ENCODE results near the gene RSPO1.

Gene RSPO1

DNA sequence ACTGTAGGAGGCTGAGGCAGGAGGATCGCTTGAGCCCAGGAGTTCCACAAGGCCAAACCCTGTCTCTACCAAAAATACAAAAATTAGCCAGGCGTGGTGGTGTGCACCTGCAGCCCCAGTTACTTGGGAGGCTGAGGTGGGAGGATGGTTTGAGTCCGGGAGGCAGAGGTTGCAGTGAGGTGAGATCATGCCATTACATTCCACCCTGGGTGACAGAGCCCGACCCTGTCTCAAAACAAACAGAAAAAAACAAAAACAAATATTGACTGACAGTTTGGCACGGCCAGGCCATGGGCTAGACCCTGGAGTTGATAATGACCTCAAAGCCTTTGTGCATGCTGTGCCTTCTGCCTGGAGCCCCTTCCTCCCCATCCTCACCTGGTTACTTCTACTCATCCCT is 19.2 kb upstream of the RSPO1 start:
- no peak for TF ChIP-seq FOXM1 (IDR thresholded peaks at IDR 0.05; ENCODE audit: borderline replicate concordance, low read depth)
- TF ChIP-seq TEAD4 (IDR thresholded peaks at IDR 0.05), result no peak
- no peak for TF ChIP-seq CREB1 (IDR thresholded peaks at IDR 0.05; ENCODE audit: low read depth)
- no peak for TF ChIP-seq CEBPB (IDR thresholded peaks at IDR 0.05)
- TF ChIP-seq EGR1 (IDR thresholded peaks at IDR 0.05), result no peak
- no peak for TF ChIP-seq ZBTB7A (IDR thresholded peaks at IDR 0.05; ENCODE audit: low read depth)
- TF ChIP-seq TCF12 (IDR thresholded peaks at IDR 0.05; ENCODE audit: low read depth), result no peak
- no peak for TF ChIP-seq EP300 (IDR thresholded peaks at IDR 0.05; ENCODE audit: borderline replicate concordance)
- TF ChIP-seq TAF1 (IDR thresholded peaks at IDR 0.05; ENCODE audit: low read depth), result no peak
- TF ChIP-seq, protein P1, sequence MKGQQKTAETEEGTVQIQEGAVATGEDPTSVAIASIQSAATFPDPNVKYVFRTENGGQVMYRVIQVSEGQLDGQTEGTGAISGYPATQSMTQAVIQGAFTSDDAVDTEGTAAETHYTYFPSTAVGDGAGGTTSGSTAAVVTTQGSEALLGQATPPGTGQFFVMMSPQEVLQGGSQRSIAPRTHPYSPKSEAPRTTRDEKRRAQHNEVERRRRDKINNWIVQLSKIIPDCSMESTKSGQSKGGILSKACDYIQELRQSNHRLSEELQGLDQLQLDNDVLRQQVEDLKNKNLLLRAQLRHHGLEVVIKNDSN (IDR thresholded peaks at IDR 0.05), result no peak
- no peak for TF ChIP-seq YY1 (IDR thresholded peaks at IDR 0.05; ENCODE audit: low read depth)
- TF ChIP-seq RAD21 (IDR thresholded peaks at IDR 0.05; ENCODE audit: low read depth), result no peak
- TF ChIP-seq, protein P2, sequence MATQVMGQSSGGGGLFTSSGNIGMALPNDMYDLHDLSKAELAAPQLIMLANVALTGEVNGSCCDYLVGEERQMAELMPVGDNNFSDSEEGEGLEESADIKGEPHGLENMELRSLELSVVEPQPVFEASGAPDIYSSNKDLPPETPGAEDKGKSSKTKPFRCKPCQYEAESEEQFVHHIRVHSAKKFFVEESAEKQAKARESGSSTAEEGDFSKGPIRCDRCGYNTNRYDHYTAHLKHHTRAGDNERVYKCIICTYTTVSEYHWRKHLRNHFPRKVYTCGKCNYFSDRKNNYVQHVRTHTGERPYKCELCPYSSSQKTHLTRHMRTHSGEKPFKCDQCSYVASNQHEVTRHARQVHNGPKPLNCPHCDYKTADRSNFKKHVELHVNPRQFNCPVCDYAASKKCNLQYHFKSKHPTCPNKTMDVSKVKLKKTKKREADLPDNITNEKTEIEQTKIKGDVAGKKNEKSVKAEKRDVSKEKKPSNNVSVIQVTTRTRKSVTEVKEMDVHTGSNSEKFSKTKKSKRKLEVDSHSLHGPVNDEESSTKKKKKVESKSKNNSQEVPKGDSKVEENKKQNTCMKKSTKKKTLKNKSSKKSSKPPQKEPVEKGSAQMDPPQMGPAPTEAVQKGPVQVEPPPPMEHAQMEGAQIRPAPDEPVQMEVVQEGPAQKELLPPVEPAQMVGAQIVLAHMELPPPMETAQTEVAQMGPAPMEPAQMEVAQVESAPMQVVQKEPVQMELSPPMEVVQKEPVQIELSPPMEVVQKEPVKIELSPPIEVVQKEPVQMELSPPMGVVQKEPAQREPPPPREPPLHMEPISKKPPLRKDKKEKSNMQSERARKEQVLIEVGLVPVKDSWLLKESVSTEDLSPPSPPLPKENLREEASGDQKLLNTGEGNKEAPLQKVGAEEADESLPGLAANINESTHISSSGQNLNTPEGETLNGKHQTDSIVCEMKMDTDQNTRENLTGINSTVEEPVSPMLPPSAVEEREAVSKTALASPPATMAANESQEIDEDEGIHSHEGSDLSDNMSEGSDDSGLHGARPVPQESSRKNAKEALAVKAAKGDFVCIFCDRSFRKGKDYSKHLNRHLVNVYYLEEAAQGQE (IDR thresholded peaks at IDR 0.05; ENCODE audit: low read depth), result no peak
- no peak for TF ChIP-seq NFIC (IDR thresholded peaks at IDR 0.05)
- TF ChIP-seq, protein P3, sequence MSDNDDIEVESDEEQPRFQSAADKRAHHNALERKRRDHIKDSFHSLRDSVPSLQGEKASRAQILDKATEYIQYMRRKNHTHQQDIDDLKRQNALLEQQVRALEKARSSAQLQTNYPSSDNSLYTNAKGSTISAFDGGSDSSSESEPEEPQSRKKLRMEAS (IDR thresholded peaks at IDR 0.05), result no peak

DNA sequence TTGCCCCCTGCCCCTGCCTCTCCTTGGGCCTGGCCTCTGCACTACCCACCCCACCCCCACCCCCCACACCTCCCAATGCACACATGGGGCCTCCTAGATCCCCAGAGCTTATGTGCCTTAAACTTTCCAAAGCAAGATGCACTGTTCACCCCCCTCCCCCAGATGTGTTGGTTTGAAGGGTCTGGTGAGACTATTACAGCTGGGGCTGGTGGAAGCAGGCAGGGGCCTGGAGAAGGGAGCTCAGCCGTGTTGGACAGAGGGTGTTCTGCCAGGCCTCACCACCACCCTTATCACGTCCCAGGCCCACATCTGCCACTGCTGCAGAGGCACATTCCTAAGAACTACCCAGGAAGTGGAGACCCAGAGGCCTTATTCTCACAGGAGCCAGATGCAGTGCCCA is 18.3 kb upstream of the RSPO1 start:
- TF ChIP-seq RAD21 (IDR thresholded peaks at IDR 0.05; ENCODE audit: low read depth) (no peak), FOXM1 (IDR thresholded peaks at IDR 0.05; ENCODE audit: borderline replicate concordance, low read depth) (no peak)
- TF ChIP-seq, protein P1 (IDR thresholded peaks at IDR 0.05), result no peak

DNA sequence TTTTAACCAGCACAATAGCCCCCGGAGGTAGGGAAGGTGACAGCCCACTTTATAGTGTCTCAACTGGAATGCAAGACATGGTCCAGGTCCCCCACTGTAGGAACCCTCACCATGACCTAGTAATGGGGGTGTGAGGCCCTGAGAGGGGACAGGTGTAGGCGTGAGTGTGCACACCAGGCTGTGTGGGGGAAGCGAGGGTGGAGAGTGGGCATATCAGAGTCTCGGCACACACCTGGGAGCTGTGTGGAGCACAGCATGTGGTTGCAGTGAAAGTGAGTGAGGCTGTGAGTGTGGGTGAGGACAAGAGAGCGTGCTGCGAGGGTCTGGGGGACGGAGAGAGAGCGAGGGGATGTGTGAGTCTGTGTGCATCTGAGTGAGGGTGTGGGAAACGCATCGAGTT is 17.1 kb upstream of the RSPO1 start:
- TF ChIP-seq EP300 (IDR thresholded peaks at IDR 0.05; ENCODE audit: borderline replicate concordance) (no peak), YY1 (IDR thresholded peaks at IDR 0.05; ENCODE audit: low read depth) (no peak), NFIC (IDR thresholded peaks at IDR 0.05) (no peak), ZBTB7A (IDR thresholded peaks at IDR 0.05; ENCODE audit: low read depth) (no peak), RAD21 (IDR thresholded peaks at IDR 0.05; ENCODE audit: low read depth) (no peak), CREB1 (IDR thresholded peaks at IDR 0.05; ENCODE audit: low read depth) (no peak), TAF1 (IDR thresholded peaks at IDR 0.05; ENCODE audit: low read depth) (no peak), EGR1 (IDR thresholded peaks at IDR 0.05) (no peak), FOXM1 (IDR thresholded peaks at IDR 0.05; ENCODE audit: borderline replicate concordance, low read depth) (no peak), TCF12 (IDR thresholded peaks at IDR 0.05; ENCODE audit: low read depth) (no peak), TEAD4 (IDR thresholded peaks at IDR 0.05) (no peak), CEBPB (IDR thresholded peaks at IDR 0.05) (no peak)
- TF ChIP-seq, protein P2 (IDR thresholded peaks at IDR 0.05; ENCODE audit: low read depth), result no peak
- TF ChIP-seq, protein P1 (IDR thresholded peaks at IDR 0.05), result no peak
- TF ChIP-seq, protein P3 (IDR thresholded peaks at IDR 0.05), result no peak

DNA sequence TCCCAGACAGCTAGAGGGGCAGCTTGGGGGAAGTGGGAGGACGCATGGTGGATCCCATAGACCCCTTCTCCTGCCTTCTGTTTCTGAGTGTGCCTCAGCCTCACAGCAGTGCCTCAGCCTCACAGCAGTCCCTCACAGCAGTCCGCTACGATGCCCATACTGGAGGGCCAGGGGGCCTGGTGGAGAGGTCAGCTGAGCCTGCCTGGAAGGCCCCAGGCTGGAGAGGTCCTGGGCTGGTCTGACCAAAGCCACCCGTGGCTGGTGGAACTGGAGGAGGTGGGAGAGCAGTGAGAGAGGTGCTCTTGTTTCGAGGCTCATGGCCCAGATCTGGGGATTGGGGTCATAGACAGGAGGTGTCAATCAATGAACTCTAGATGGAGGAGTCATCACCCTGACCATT is 16.0 kb upstream of the RSPO1 start:
- TF ChIP-seq ZBTB7A (IDR thresholded peaks at IDR 0.05; ENCODE audit: low read depth) (no peak), FOXM1 (IDR thresholded peaks at IDR 0.05; ENCODE audit: borderline replicate concordance, low read depth) (no peak), EGR1 (IDR thresholded peaks at IDR 0.05) (no peak), YY1 (IDR thresholded peaks at IDR 0.05; ENCODE audit: low read depth) (no peak), RAD21 (IDR thresholded peaks at IDR 0.05; ENCODE audit: low read depth) (no peak), CEBPB (IDR thresholded peaks at IDR 0.05) (no peak)

DNA sequence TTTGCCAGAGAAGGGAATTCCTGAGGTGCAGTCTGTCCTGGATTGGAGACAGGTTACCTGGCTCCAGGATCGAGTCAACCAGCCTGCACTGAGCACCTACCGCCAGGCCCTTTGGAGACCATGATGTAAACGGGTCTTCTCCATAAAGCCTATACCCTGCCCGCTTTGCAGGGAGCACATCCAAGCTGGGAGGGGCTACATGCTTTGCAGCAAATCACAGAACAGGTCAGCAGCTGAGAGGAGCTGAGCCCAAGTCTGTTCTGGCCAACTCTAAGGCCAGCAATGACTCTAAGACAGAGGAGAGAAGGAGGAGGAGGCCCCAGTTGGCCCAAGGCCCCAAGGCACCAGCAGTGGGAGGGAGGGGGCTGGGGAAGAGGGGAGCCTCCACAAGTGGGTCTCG is 15.5 kb upstream of the RSPO1 start:
- TF ChIP-seq TEAD4 (IDR thresholded peaks at IDR 0.05), result no peak
- TF ChIP-seq TCF12 (IDR thresholded peaks at IDR 0.05; ENCODE audit: low read depth), result no peak
- TF ChIP-seq, protein P3 (IDR thresholded peaks at IDR 0.05), result no peak
- TF ChIP-seq ZBTB7A (IDR thresholded peaks at IDR 0.05; ENCODE audit: low read depth), result no peak
- TF ChIP-seq, protein P2 (IDR thresholded peaks at IDR 0.05; ENCODE audit: low read depth), result no peak
- no peak for TF ChIP-seq FOXM1 (IDR thresholded peaks at IDR 0.05; ENCODE audit: borderline replicate concordance, low read depth)
- TF ChIP-seq EP300 (IDR thresholded peaks at IDR 0.05; ENCODE audit: borderline replicate concordance), result no peak
- TF ChIP-seq TAF1 (IDR thresholded peaks at IDR 0.05; ENCODE audit: low read depth), result no peak
- TF ChIP-seq NFIC (IDR thresholded peaks at IDR 0.05), result no peak
- TF ChIP-seq CREB1 (IDR thresholded peaks at IDR 0.05; ENCODE audit: low read depth), result no peak
- TF ChIP-seq EGR1 (IDR thresholded peaks at IDR 0.05), result no peak
- TF ChIP-seq YY1 (IDR thresholded peaks at IDR 0.05; ENCODE audit: low read depth), result no peak

All from Ishikawa (cell line).